ENCODE measurements around the gene MEGF6. TPM values are rescaled to one million over a fixed set of nuclear protein-coding genes. Genes with fewer than 3 reads are reported as not detected.

The MEGF6 gene
- total RNA-seq, 1 experiment from 2014 or later, result 65.3 TPM

DNA sequence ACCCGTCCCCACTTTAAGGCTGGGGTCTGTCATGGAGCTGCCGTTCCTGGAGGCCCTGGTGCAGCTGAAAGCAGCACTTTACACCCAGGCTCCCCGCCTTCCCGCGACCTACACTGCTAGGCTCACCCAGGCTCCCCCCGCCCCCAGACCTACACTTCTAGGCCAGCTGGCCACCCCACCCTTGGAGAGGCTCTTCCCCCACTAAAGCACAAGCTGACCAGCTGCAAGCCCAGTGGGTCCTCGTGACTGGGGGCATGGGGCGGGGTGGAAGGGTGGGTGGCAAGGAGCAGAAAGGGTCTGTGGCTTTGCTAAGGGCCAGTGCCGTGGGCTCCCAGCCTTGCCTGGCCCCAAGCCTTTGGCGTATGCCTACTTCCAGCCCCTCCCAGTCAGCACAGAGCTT, 166.6 kb downstream of the MEGF6 start:
- Histone ChIP-seq H3K4me3 (no peak overlapping the region), H3K4me2 (no peak overlapping the region), H3K27ac (no peak overlapping the region), H3K4me1 (replicated peaks; ENCODE audit: insufficient read depth) (no peaks in the 10 kb centered on the region), H3K36me3 (ENCODE audit: low read depth) (no peaks in the 10 kb centered on the region), H3F3A (ENCODE audit: insufficient read depth, low read depth) (no peaks in the 10 kb centered on the region), H3K9me3 (ENCODE audit: insufficient read depth, low read depth) (peaks cover 4% of the 10 kb centered on the region), H3K9me2 (ENCODE audit: insufficient read depth) (no peaks in the 10 kb centered on the region), H2AFZ (no peak overlapping the region), H3K79me2 (ENCODE audit: low read depth) (no peaks in the 10 kb centered on the region), H4K20me1 (ENCODE audit: insufficient read depth) (no peaks in the 10 kb centered on the region), H3K27me3 (ENCODE audit: insufficient read depth, low read depth) (peaks cover 80% of the 10 kb centered on the region)
- BruUV-seq (replicated peaks), result no TSS peak
- ChIA-PET POLR2A (ENCODE audit: unreplicated experiment) (no interaction called here), CTCF (no interaction called here)
- no peak for TF ChIP-seq EZH2 (IDR thresholded peaks at IDR 0.05; ENCODE audit: low read depth)
- TF ChIP-seq, protein P1, sequence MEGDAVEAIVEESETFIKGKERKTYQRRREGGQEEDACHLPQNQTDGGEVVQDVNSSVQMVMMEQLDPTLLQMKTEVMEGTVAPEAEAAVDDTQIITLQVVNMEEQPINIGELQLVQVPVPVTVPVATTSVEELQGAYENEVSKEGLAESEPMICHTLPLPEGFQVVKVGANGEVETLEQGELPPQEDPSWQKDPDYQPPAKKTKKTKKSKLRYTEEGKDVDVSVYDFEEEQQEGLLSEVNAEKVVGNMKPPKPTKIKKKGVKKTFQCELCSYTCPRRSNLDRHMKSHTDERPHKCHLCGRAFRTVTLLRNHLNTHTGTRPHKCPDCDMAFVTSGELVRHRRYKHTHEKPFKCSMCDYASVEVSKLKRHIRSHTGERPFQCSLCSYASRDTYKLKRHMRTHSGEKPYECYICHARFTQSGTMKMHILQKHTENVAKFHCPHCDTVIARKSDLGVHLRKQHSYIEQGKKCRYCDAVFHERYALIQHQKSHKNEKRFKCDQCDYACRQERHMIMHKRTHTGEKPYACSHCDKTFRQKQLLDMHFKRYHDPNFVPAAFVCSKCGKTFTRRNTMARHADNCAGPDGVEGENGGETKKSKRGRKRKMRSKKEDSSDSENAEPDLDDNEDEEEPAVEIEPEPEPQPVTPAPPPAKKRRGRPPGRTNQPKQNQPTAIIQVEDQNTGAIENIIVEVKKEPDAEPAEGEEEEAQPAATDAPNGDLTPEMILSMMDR (conservative IDR thresholded peaks at IDR 0.05), result no peak
- no peak for DNase-seq
- intact Hi-C loops (cut with micrococcal nuclease; ENCODE audit: unreplicated experiment), result no loop called here

DNA sequence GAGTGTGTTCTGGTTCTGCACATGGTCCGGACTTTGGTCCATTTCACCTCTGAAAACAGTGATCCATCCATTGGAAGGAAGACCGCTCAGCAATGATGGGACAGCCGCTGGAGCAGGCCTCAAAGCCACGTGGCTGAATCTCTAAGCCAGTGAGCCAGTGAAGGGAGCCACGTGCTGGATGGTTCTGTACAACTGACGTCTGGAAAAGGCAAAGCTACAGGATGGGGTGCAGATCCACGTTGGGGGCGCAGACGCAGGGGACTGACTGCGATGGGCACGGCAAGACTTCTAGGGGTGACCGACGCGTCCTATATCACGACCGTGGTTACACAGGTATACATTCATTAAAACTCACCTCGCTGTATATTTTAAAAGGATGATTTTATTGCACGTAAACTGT, 167.0 kb downstream of the MEGF6 start:
- Histone ChIP-seq H2AFZ (no peak overlapping the region), H3K9me2 (ENCODE audit: insufficient read depth) (no peaks in the 10 kb centered on the region), H3K27me3 (ENCODE audit: insufficient read depth, low read depth) (peaks cover 76% of the 10 kb centered on the region), H3K4me2 (no peak overlapping the region), H3F3A (ENCODE audit: insufficient read depth, low read depth) (no peaks in the 10 kb centered on the region), H3K27ac (no peak overlapping the region), H3K9me3 (ENCODE audit: insufficient read depth, low read depth) (peaks cover 4% of the 10 kb centered on the region), H3K79me2 (ENCODE audit: low read depth) (no peaks in the 10 kb centered on the region), H3K4me1 (replicated peaks; ENCODE audit: insufficient read depth) (no peaks in the 10 kb centered on the region), H4K20me1 (ENCODE audit: insufficient read depth) (no peaks in the 10 kb centered on the region), H3K36me3 (ENCODE audit: low read depth) (no peaks in the 10 kb centered on the region), H3K4me3 (no peak overlapping the region)
- TF ChIP-seq, protein P1 (conservative IDR thresholded peaks at IDR 0.05), result no peak
- TF ChIP-seq EZH2 (IDR thresholded peaks at IDR 0.05; ENCODE audit: low read depth), result no peak
- no TSS peak for BruUV-seq (replicated peaks)
- DNase-seq, result no peak
- ChIA-PET POLR2A (ENCODE audit: unreplicated experiment) (no interaction called here), CTCF (no interaction called here)
- intact Hi-C loops (cut with micrococcal nuclease; ENCODE audit: unreplicated experiment), result no loop called here

DNA sequence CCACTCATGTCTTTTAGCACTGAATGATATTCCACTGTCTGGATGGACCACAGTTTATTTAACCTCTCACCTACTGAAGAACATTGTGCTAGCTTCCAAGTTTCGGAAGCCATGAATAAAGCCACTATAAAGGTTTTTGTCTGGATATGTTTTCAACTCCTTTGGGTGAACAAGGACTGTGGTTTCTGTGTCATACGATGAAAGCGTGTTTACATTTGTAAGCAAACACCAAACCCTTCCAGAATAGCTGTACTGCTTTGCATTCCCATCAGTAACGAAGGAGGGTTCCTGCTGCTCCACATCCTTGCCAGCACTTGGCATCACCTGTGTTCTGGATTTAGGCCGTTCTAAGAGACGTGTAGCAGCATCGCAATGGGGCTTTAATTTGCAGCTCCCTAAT, 167.5 kb downstream of the MEGF6 start:
- Histone ChIP-seq H2AFZ (no peak overlapping the region), H3K4me2 (no peak overlapping the region)
- POLR2A ChIA-PET (ENCODE audit: unreplicated experiment), result no interaction called here

More for the DNA sequence above, 167.5 kb downstream of the MEGF6 start:
- Histone ChIP-seq H3K79me2 (ENCODE audit: low read depth) (no peaks in the 10 kb centered on the region), H3K9me2 (ENCODE audit: insufficient read depth) (no peaks in the 10 kb centered on the region), H3K4me1 (replicated peaks; ENCODE audit: insufficient read depth) (no peaks in the 10 kb centered on the region), H3K27me3 (ENCODE audit: insufficient read depth, low read depth) (peaks cover 74% of the 10 kb centered on the region), H3F3A (ENCODE audit: insufficient read depth, low read depth) (no peaks in the 10 kb centered on the region), H4K20me1 (ENCODE audit: insufficient read depth) (no peaks in the 10 kb centered on the region), H3K9me3 (ENCODE audit: insufficient read depth, low read depth) (peaks cover 4% of the 10 kb centered on the region), H3K4me3 (no peak overlapping the region), H3K27ac (no peak overlapping the region), H3K36me3 (ENCODE audit: low read depth) (no peaks in the 10 kb centered on the region)
- intact Hi-C loops (cut with micrococcal nuclease; ENCODE audit: unreplicated experiment), result no loop called here
- BruUV-seq (replicated peaks), result no TSS peak
- CTCF ChIA-PET, result no interaction called here
- no peak for DNase-seq
- no peak for TF ChIP-seq EZH2 (IDR thresholded peaks at IDR 0.05; ENCODE audit: low read depth)
- TF ChIP-seq, protein P1 (conservative IDR thresholded peaks at IDR 0.05), result no peak

Data from PC-9 (cell line).